ENCODE results near the gene FRAT1. TPM values are rescaled to one million over a fixed set of nuclear protein-coding genes. Genes with fewer than 3 reads are reported as not detected.
A peak's percentile ranks its signal among the peaks of the same experiment; 100 is the strongest.
"Not testable (repeated sequence)": the region's sequence is repeated elsewhere in the genome, so short reads cannot be mapped to it uniquely, and the experiment has no call there.

FRAT1 gene
- total RNA-seq, 1 donor from 2014 or later, result 3.9 TPM

DNA sequence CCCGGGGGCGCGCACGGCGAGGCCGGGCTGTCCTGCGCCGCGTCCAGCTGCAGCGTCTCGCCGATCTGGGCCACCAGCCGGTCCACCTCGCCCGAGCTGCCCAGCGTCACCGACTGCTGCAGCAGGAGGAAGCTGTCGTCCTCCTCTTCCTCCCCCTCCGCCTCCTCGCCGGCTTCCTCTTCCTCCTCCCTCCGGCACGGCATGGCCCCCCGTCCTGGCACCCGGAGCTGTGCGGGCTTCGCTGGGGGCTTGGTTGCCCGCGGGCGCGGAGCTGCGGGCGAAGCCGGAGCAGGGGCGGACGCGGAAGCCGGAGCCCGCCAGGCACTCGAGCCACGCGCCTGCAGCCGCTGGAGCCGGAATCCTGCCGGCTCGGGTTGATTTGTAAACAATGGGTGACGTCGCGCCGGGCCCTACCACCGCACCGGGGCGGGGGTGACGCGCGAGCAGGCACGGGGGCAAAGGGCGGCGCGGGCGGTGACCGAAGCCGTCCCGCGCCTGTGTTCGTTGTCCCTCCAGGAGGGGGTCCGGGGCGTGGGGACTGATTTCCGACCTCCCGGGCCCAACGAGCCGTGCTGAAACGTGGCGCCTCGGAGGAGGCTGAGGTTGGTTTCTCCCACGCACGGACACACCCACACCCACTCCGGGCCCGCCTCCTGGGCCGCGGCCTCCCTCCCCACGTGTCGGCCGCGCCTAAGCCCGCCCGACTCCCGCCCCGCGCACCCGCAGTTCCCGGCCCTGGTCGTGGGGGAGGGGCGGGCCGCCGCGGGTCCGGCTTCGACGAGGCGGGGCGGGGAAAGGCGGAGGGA is 15.5 kb downstream of the FRAT1 start, which contains the start of gene FRAT2:
Gene FRAT2 (minus strand): TSS at position 360 of the 806 bp plus-strand sequence. CDS start 157 bp downstream, at position 203.
- peak; percentile 84 to 94 for DNase-seq (ENCODE audit: low read depth in 2 of 2)

DNA sequence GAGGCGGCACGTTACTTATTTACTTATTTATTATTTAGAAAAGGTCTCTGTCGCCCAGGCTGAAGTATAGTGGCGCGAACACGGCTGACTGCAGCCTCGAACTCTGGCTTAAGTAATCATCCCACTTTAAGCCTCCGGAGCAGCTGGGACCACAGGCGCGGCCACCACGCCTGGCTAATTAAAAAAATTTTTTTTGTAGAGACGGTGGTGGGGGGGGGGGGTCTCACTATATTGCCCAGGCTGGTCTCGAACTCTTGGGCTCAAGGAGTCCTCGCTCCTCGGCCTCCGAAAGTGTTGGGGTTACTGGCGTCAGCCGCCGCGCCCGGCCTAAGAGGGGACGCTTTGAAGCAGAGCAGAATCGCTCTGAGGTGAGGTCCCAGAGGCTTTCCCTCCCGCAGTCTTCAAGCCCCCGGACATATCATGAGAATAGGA is 16.1 kb downstream of the FRAT1 start:
- DNase-seq (ENCODE audit: low read depth in 2 of 2), result no peak

DNA sequence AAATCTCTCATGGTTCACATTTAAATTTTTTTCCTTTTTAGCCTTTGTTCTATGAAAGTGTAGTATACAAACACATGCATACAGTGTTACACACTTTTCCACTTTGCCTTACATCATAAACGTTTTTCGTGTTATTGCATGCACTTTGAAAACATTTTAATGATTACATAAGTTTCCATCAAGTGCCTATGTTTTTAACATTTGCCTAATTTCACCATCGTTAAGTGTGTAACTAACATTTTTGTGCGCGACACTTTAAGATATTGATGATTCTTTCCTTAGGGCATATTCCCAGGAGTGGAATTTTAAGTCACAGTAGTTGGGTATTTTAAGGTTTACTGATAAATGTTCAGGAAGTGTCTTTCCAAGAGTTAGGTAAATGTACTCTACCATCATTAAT is 16.9 kb downstream of the FRAT1 start:
- no peak for DNase-seq (ENCODE audit: low read depth in 2 of 2)

DNA sequence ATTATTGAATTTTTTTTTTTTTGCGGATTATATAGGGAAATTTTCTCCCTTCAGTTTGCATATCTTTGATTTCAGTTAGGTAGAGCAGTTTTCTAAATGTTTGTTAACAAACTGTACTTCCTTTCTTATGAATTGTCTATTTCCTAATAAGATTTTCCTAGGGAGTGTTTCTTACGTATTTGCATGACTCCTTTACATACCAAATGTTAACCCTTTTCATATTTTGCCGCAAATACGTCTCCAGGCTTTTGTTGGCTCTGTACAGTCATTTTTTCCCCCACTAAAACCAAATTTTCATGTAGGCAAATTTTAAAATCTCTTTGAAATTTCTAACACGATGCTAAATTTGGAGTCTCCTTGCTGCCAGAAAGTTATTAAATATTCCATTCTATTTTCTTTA is 17.4 kb downstream of the FRAT1 start:
- DNase-seq (ENCODE audit: low read depth in 2 of 2), result no peak

GRCh38 chr10:97336942-97337831 is 18.1 kb downstream of the FRAT1 start:
- DNase-seq (ENCODE audit: low read depth in 2 of 2), result no peak

DNA sequence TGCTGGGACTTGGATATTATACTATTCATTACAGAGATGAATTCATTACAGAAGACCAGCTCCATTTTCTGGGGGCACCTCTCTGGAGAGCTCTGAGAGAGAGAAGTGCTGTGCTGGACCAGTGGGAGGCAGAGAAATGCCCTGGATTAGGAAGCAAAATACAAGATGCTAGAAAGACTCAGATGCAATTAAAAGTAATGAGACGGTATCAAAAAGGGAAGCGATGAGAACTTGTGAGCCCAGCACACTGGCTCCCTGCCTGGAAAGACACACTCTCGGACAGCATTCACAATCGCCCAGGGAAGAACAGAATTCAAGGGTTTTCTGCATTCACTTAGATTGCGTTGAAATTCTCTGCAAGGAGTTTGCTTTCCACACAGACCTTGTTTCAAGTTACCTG is 19.0 kb downstream of the FRAT1 start:
- no peak for DNase-seq (ENCODE audit: low read depth in 2 of 2)

DNA sequence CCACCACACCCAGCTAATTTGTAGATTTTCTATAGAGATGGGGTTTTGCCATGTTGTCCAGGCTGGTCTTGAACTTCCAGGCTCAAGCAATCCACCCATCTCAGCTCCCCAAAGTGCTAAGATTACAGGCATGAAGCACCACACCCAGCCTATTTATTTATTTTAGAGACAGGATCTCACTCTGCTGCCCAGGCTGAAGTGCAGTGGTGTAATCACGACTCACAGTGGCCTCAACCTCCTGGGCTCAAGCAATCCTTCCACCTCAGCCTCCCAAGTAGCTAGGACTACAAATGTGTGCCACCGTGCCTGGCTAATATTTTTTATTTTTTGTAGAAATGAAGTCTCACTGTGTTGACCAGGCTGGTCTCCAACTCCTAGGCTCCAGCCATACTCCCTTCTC is 22.3 kb downstream of the FRAT1 start:
- no peak for DNase-seq (ENCODE audit: low read depth in 2 of 2)

DNA sequence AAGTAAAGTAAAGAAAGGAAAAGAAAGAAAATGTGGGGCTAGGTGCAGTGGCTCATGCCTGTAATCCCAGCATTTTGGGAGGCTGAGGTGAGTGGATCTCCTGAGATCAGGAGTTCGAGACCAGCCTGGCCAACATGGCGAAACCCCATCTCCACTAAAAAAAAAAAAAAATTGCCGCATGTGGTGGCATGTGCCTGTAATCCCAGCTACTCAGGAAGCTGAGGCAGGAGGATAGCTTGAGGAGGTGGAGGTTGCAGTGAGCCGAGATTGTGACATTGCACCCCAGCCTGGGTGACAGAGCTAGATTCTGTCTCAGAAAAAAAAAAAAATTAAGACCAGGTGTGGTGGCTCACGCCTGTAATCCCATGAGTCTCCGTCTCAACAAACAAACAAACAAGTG is 24.6 kb downstream of the FRAT1 start:
- not testable (repeated sequence) for DNase-seq (ENCODE audit: low read depth in 2 of 2)

DNA sequence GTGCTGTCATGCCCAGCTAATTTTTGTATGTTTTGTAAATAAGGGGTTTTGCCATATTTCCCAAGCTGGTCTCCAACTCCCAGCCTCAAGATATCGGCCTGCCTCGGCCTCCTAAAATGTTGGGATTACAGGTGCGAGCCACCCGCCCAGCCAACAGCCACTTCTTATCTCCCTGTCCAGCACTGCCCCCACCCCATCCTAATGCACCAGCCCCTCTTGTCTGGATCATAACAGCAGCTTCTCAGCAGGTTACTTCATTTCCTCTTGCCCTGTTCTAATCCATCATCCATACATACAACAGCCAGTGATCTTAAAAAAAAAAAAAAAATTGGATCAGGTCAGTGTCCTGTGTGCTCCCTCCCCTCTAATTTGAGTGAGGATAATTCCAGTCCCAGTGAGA is 28.2 kb downstream of the FRAT1 start:
- no peak for DNase-seq (ENCODE audit: low read depth in 2 of 2)

GRCh38 chr10:97349752-97350513 is 30.9 kb downstream of the FRAT1 start:
- DNase-seq (ENCODE audit: low read depth in 2 of 2), result no peak

DNA sequence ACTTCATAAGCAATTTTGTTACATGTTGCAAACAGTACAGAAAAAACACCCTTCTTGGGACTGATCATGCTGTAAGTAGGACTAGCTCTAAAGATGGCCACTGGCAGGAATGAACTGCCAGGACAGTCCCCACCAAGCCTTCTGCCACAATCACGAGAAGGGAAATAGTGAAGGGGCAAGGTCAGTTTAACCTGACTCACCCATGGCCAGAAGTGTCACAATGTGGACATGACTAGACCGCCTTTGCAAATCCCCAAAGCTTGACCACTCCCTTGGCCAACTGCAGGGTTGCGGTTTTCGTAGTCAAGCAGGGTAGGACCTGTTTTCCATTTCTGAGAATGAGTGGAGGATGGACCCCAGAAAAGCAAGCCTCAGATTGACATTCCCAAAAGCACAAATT is 34.9 kb downstream of the FRAT1 start:
- no peak for DNase-seq (ENCODE audit: low read depth in 2 of 2)

DNA sequence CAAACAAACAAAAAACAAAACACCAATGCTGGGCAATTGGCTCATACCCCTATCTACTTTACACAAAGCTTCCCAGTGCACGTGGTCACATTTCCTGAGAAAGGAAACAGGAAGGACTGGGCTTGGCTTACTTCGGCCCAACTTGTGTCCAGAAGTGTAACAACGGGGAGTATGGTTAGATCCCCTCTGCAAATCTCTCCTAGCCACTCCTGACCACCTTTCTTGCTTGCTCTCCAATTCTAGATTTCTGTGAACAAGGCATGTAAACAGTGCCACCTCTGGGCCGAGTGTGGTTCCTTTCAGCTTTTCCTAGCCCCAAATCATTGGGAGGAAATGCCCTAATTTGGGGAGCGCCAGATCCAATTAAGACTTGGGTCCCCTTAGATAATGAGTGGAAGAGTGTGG is 36.5 kb downstream of the FRAT1 start:
- peak; percentile 71 to 81 for DNase-seq (ENCODE audit: low read depth in 2 of 2)

DNA sequence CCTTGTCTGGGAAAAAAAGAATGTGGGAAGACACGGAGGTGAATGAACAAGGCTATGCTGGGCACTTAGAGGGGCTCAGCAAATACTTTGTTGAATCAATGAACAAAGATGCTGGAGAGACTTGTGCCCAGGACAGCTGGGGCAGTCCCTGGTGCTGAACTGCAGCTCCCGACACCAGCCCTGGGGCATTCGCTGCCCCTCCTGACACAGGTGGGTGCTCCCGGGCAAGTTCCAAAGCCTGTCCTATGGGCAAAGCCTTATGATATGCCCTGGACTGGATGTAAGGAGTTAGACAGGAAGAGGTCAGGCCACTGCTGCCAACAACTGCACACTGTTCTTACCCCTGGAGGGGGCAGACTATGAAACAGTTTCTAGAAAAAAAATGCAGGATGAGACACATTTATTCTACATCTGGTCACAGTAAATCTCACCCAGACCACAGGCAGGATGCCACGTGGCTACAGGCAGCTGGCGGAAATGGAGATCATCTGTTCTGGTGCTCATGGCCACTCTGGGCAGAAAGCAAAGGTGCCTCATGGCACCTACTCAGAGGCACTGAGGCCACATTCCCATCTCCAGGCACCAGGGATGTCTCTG is 37.3 kb downstream of the FRAT1 start:
- DNase-seq (ENCODE audit: low read depth in 2 of 2), result peak in 1 of 2 donors; percentile 33

DNA sequence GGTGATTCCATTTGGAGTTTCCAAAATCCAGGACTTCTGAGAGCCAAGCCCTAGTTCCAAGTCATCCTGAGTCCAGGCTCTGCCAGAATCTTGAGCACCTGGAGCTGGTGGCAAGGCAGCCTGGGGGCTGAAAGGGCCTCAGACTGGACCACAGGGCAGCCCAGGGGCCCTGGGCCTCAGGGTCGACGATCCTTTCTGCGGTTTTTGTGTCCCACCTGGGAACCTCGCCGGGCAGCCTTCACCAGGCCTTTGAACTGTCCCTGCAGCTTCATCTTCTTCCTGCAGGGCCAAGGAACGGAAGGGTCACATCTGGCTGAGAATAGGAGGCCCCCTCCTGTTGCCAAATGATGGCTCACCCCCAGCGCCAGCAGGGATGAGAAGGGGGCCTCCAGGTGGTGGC is 37.8 kb downstream of the FRAT1 start:
- DNase-seq (ENCODE audit: low read depth in 2 of 2), result no peak

DNA sequence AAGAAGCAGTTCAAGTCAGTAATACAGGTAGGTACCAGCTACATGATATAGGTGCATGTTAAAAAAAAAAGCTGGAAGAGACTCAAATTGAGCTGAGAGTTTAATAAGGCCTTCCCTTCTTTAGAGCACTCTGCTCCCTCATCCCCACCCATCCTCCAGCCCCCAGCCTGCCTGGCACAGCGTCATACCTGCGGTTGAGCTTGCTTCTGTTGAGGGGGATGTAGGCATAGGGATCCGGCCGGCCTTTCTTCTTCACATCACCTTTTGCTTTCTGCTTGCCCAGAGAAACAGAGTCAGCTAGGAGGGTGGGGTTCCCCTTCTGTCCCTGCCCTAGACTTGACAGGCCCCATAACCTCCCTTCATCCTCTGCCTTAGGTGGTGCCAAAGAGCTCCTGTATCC is 39.3 kb downstream of the FRAT1 start:
- no peak for DNase-seq (ENCODE audit: low read depth in 2 of 2)

GRCh38 chr10:97358781-97359180 is 39.7 kb downstream of the FRAT1 start:
- no peak for DNase-seq (ENCODE audit: low read depth in 2 of 2)

DNA sequence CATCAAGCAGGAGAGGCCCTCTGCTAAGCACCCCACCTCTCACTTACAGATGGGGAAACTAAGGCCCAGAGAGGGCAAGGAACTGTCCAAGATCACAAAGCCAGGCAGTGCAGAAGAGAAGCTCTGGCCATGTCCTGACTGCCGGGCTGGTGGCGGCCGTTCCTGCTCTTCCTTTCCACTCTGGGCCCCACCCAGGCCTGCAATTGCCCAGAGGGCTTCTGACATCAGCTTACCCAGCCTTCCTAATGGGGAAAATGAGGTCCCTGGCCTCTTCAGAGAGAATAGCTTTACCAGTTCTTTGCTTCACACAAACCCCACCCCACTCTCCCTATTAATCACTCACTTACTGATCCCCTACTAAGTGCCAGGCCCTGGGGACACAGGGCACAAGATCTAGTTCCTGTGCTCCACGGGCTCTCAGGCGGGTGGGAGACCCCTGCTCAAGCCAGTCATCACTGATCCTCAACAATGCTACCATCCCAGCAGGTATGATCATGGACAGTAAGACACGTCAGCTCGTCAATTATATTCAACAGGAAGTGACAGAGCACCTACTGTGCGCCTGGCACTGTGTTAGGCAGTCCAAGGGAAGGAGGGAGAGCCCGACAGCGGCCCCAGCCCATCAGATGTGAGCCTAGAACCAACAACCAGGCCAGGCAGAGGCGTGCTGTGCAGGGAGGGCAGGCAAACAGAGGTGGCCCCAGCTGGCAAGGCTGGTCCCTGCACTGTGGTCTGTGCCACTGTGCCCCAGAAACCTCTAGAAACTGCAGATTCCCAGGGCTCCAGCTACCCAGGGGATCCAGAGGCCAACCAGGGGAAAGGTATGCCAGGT is 41.9 kb downstream of the FRAT1 start:
- DNase-seq (ENCODE audit: low read depth in 2 of 2), result no peak

DNA sequence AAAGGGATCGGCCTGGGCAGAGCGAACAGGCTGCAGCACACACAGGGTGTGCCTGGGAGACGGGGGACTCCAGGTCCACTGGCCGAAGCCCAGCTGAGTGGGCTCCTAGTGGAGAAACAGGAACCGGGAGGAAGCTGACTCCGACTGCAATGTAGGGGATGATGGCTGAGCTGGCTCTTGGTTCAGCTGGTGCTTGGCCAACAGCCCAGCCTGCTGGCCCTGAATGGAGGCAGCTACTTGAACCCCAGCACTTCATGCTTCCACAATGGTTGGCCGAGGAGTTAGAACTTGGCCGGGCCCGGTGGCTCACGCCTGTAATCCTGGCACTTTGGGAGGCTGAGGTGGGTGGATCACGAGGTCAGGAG is 42.4 kb downstream of the FRAT1 start:
- peak in 1 of 2 donors; percentile 67 for DNase-seq (ENCODE audit: low read depth in 2 of 2)

DNA sequence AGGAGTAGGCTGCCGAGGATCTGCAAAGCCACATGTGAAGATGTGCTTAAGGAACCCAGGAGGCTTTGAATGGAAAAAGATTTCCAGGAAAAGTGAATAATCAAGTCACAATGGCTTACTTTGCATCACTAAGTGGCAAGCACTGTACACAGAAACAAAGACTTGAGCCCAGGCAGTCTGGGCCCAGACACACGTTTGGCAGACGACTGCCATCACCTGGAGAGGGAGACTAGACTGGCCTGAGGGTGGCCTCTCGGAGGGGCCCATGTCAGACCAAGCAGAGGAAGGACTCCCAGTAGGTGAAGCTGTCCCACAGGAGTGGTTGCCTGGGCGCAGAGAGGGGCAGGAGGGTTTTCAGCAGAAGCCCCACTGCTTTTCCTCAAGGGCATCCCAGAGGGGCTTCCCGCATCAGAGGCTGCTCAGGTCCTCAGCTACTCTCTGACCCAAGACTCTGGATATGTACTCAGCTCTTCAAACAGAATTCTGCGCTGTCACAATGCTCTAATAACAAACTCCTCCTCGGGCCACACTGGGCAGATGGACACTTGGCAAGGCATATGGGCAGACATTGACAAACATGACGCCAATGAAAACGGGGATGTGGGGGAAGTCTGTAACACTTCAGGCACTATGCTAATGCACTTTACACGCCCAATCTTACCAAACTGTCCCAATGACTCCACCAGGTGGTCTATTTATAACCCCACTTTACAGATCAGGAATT is 43.4 kb downstream of the FRAT1 start:
- DNase-seq (ENCODE audit: low read depth in 2 of 2), result no peak

DNA sequence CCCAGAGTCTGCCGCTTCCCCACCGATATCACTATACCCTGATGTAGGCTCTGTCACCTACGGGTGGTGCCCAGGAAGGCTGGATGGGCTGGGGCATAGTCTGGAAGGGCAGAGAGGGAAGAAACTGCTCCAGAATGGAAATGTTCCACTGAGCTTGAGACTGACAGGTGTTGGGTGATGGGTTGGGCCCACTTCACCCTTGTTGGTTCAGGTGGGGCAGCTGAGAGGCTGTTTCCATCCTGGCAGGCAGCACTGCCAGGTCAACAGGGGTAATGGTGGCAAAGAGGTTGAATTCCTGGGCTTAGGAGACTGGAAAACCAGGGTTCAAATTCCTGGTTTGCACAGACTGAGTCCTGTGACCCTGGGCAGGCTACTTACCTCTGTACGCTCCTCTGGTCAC is 44.0 kb downstream of the FRAT1 start:
- DNase-seq (ENCODE audit: low read depth in 2 of 2), result no peak

Measured in dermis microvascular lymphatic vessel endothelial cell (primary cell).